GM18867 (cell line): ENCODE measurements around the gene TNFAIP1.
"Not testable (repeated sequence)": the region's sequence is repeated elsewhere in the genome, so short reads cannot be mapped to it uniquely, and the experiment has no call there.

Experiments
- ATAC-seq: cut with Tn5 transposase; IDR thresholded peaks from one replicate; pipeline ENCODE4 v1.9.1; 2021; ENCODE audit warnings: mild to moderate bottlenecking, moderate library complexity; ENCODE audit not compliant: unreplicated experiment

The TNFAIP1 gene

GRCh38 chr17:28324781-28325180 lies 10.8 kb upstream of the TNFAIP1 start:
- no peak for ATAC-seq

GRCh38 chr17:28325211-28325610 lies 10.3 kb upstream of the TNFAIP1 start:
- ATAC-seq = no peak

- no peak for ATAC-seq
Observed at GRCh38 chr17:28326114-28326513, 9.4 kb upstream of the TNFAIP1 start.

- ATAC-seq = peak; percentile 55
Observed at GRCh38 chr17:28327031-28327607, 8.4 kb upstream of the TNFAIP1 start.

GRCh38 chr17:28327709-28328108 lies 7.9 kb upstream of the TNFAIP1 start:
- ATAC-seq = no peak

GRCh38 chr17:28328325-28328724 lies 7.2 kb upstream of the TNFAIP1 start:
- ATAC-seq = no peak

- no peak for ATAC-seq
Observed at GRCh38 chr17:28330671-28331070, 4.9 kb upstream of the TNFAIP1 start.

GRCh38 chr17:28331891-28332420 lies 3.6 kb upstream of the TNFAIP1 start:
- no peak for ATAC-seq

- ATAC-seq = no peak
Observed at GRCh38 chr17:28333083-28333746, 2.3 kb upstream of the TNFAIP1 start.

- ATAC-seq = no peak
Observed at GRCh38 chr17:28334171-28334570, 1.4 kb upstream of the TNFAIP1 start.

GRCh38 chr17:28334666-28335200 lies 828 bp upstream of the TNFAIP1 start:
- no peak for ATAC-seq

GRCh38 chr17:28335959-28336871 lies 654 bp downstream of the TNFAIP1 start:
- peak; percentile 0 for ATAC-seq

GRCh38 chr17:28338056-28338768 lies 2.7 kb downstream of the TNFAIP1 start:
- ATAC-seq = no peak

GRCh38 chr17:28338769-28339212 lies 3.2 kb downstream of the TNFAIP1 start:
- ATAC-seq = not testable (repeated sequence)

- ATAC-seq = no peak
Observed at GRCh38 chr17:28339431-28339830, 3.9 kb downstream of the TNFAIP1 start.

- no peak for ATAC-seq
Observed at GRCh38 chr17:28340374-28340773, 4.8 kb downstream of the TNFAIP1 start.

- ATAC-seq = no peak
Observed at GRCh38 chr17:28341516-28341915, 6.0 kb downstream of the TNFAIP1 start.

- ATAC-seq = no peak
Observed at GRCh38 chr17:28342313-28342712, 6.8 kb downstream of the TNFAIP1 start.

- ATAC-seq = no peak
Observed at GRCh38 chr17:28343491-28343932, 8.0 kb downstream of the TNFAIP1 start.

GRCh38 chr17:28344011-28344410 lies 8.4 kb downstream of the TNFAIP1 start:
- ATAC-seq = no peak
